ENCODE data around the gene ACTL6B. TPM values are rescaled to one million over a fixed set of nuclear protein-coding genes. Genes with fewer than 3 reads are reported as not detected.

The ACTL6B gene
- total and polyA plus RNA-seq, 9 of the 15 experiments (the other 6 are each of a cell fraction or from before 2014, with no cell fraction given) = not detected

DNA sequence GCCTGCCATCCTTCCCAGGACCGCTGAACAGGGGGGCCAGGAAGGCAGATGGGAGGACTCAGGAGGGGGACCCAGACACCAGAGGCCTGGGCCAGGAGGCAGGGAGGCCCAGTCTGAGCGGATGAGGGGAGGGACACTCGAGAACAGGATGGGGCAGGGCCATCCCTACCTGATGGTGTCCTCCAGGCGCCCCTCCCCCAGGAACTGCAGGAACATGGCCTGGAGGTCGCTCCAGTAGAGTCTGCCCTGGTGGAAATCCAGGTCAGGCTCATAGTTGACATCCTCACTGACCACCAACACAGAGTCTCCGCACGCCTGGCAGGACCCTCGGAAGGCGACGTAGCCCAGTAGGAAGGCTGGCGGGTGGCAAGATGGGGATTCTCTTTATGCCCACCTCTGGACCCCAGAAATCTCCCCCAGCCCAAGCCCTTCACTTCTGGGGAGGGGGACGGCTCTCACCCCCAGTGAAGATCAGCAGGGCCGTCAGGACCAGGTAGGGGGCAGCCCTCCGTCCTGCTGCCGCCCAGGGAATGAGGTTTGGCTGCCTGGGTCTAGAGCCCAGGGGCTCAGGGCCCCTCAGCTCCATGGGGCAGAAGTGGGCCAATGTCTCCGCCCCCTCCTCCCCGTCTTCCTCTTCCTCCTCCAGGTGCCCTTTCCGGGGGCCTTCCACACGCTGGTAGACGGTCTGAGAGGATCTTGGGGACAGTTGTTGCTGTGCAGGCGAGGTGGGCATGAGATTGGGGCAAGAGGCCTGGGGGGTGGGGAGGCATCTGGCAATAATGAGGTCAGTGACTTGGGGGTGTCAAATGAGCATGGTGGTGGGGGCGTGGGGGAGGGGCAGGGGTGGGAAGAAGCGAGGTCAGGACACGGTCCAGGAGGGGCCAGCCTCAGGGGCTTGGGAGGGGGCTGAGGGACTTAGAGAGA lies 15.5 kb downstream of the ACTL6B start (continued):
- TF ChIP-seq DMBX1 (CRISPR knock-in tag; IDR thresholded peaks at IDR 0.05; ENCODE audit: borderline replicate concordance) (no peak), ELF4 (CRISPR knock-in tag; IDR thresholded peaks at IDR 0.05) (no peak), RHOXF2B (CRISPR knock-in tag; conservative IDR thresholded peaks at IDR 0.05) (no peak), CEBPB (tag; IDR thresholded peaks at IDR 0.05) (no peak), RBM17 (IDR thresholded peaks at IDR 0.05; ENCODE audit: borderline replicate concordance, low read depth, low read length) (no peak), MCM2 (IDR thresholded peaks at IDR 0.05; ENCODE audit: low read depth) (0 out of 2 replicates have a peak, but pooled peaks have one; percentile 21), NBN (IDR thresholded peaks at IDR 0.05; ENCODE audit: low read depth) (no peak), ELF2 (CRISPR knock-in tag; IDR thresholded peaks at IDR 0.05) (no peak), ZNF165 (CRISPR knock-in tag; IDR thresholded peaks at IDR 0.05; ENCODE audit: borderline replicate concordance) (no peak), POLR2AphosphoS2 (IDR thresholded peaks at IDR 0.05; ENCODE audit: low read length) (no peak), ZNF384 (IDR thresholded peaks at IDR 0.05; ENCODE audit: low read depth, low read length) (no peak), GATAD2A (IDR thresholded peaks at IDR 0.05) (no peak), U2AF1 (optimal IDR thresholded peaks at IDR 0.05; ENCODE audit: low read depth, low read length) (no peak), EWSR1 (IDR thresholded peaks at IDR 0.05; ENCODE audit: borderline replicate concordance, low read depth, partially characterized antibody) (no peak), ZNF76 (CRISPR knock-in tag; IDR thresholded peaks at IDR 0.05; ENCODE audit: borderline replicate concordance) (no peak), ZC3H11A (IDR thresholded peaks at IDR 0.05; ENCODE audit: low read depth, low read length) (no peak)
- TF ChIP-seq, protein P1, sequence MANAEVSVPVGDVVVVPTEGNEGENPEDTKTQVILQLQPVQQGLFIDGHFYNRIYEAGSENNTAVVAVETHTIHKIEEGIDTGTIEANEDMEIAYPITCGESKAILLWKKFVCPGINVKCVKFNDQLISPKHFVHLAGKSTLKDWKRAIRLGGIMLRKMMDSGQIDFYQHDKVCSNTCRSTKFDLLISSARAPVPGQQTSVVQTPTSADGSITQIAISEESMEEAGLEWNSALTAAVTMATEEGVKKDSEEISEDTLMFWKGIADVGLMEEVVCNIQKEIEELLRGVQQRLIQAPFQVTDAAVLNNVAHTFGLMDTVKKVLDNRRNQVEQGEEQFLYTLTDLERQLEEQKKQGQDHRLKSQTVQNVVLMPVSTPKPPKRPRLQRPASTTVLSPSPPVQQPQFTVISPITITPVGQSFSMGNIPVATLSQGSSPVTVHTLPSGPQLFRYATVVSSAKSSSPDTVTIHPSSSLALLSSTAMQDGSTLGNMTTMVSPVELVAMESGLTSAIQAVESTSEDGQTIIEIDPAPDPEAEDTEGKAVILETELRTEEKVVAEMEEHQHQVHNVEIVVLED (CRISPR knock-in tag; IDR thresholded peaks at IDR 0.05) = no peak
- TF ChIP-seq, protein P2, sequence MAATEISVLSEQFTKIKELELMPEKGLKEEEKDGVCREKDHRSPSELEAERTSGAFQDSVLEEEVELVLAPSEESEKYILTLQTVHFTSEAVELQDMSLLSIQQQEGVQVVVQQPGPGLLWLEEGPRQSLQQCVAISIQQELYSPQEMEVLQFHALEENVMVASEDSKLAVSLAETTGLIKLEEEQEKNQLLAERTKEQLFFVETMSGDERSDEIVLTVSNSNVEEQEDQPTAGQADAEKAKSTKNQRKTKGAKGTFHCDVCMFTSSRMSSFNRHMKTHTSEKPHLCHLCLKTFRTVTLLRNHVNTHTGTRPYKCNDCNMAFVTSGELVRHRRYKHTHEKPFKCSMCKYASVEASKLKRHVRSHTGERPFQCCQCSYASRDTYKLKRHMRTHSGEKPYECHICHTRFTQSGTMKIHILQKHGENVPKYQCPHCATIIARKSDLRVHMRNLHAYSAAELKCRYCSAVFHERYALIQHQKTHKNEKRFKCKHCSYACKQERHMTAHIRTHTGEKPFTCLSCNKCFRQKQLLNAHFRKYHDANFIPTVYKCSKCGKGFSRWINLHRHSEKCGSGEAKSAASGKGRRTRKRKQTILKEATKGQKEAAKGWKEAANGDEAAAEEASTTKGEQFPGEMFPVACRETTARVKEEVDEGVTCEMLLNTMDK (IDR thresholded peaks at IDR 0.05; ENCODE audit: borderline replicate concordance, insufficient read depth, low read depth, low read length, poor library complexity, severe bottlenecking) = peak; percentile 46
- TF ChIP-seq, protein P3, sequence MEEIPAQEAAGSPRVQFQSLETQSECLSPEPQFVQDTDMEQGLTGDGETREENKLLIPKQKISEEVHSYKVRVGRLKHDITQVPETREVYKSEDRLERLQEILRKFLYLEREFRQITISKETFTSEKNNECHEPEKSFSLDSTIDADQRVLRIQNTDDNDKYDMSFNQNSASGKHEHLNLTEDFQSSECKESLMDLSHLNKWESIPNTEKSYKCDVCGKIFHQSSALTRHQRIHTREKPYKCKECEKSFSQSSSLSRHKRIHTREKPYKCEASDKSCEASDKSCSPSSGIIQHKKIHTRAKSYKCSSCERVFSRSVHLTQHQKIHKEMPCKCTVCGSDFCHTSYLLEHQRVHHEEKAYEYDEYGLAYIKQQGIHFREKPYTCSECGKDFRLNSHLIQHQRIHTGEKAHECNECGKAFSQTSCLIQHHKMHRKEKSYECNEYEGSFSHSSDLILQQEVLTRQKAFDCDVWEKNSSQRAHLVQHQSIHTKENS (CRISPR knock-in tag; IDR thresholded peaks at IDR 0.05) = no peak
- TF ChIP-seq, protein P4, sequence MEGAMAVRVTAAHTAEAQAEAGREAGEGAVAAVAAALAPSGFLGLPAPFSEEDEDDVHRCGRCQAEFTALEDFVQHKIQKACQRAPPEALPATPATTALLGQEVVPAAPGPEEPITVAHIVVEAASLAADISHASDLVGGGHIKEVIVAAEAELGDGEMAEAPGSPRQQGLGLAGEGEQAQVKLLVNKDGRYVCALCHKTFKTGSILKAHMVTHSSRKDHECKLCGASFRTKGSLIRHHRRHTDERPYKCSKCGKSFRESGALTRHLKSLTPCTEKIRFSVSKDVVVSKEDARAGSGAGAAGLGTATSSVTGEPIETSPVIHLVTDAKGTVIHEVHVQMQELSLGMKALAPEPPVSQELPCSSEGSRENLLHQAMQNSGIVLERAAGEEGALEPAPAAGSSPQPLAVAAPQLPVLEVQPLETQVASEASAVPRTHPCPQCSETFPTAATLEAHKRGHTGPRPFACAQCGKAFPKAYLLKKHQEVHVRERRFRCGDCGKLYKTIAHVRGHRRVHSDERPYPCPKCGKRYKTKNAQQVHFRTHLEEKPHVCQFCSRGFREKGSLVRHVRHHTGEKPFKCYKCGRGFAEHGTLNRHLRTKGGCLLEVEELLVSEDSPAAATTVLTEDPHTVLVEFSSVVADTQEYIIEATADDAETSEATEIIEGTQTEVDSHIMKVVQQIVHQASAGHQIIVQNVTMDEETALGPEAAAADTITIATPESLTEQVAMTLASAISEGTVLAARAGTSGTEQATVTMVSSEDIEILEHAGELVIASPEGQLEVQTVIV (CRISPR knock-in tag; IDR thresholded peaks at IDR 0.05; ENCODE audit: borderline replicate concordance) = no peak

All from K562 (cell line).